Measurements from ENCODE around the gene TOR1B.

- TF ChIP-seq, protein P1, sequence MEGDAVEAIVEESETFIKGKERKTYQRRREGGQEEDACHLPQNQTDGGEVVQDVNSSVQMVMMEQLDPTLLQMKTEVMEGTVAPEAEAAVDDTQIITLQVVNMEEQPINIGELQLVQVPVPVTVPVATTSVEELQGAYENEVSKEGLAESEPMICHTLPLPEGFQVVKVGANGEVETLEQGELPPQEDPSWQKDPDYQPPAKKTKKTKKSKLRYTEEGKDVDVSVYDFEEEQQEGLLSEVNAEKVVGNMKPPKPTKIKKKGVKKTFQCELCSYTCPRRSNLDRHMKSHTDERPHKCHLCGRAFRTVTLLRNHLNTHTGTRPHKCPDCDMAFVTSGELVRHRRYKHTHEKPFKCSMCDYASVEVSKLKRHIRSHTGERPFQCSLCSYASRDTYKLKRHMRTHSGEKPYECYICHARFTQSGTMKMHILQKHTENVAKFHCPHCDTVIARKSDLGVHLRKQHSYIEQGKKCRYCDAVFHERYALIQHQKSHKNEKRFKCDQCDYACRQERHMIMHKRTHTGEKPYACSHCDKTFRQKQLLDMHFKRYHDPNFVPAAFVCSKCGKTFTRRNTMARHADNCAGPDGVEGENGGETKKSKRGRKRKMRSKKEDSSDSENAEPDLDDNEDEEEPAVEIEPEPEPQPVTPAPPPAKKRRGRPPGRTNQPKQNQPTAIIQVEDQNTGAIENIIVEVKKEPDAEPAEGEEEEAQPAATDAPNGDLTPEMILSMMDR (IDR thresholded peaks at IDR 0.05) = no peak
- TF ChIP-seq POLR2A (IDR thresholded peaks at IDR 0.05) = no peak
Observed at GRCh38 chr9:129781981-129782380, 21.0 kb upstream of the TOR1B start.

All from lower leg skin (tissue), 3 donors.